ENCODE results near the gene ZSCAN25. TPM values are rescaled to one million over a fixed set of nuclear protein-coding genes. Genes with fewer than 3 reads are reported as not detected.

Gene ZSCAN25
- total and polyA plus RNA-seq, 4 donors = 2.1 to 22.5 (median 11.8) TPM

Other genes starting within 250 kb of the ZSCAN25 start
- gene ARPC1B, start 242.2 kb upstream of the ZSCAN25 start, total RNA-seq = 100 to 1,000 TPM; 134 to 172 TPM
- 100 to 1,000 TPM; 153 to 262 TPM for gene ARPC1B, start 242.2 kb upstream of the ZSCAN25 start, polyA plus RNA-seq
- 10 to 100 TPM; 74.8 to 94.9 TPM for gene PDAP1, start 208.3 kb upstream of the ZSCAN25 start, total RNA-seq
- gene PDAP1, start 208.3 kb upstream of the ZSCAN25 start, polyA plus RNA-seq = 100 to 1,000 TPM; 174 to 223 TPM
- gene BUD31, start 208.0 kb upstream of the ZSCAN25 start, total RNA-seq = 10 to 100 TPM; 53.5 to 57.0 TPM
- gene BUD31, start 208.0 kb upstream of the ZSCAN25 start, polyA plus RNA-seq = 100 to 1,000 TPM in 1 of 2 donors, 10 to 100 TPM in 1; 89.1 to 135 TPM
- 1 to 10 TPM; 5.4 to 6.0 TPM for gene PTCD1, start 178.1 kb upstream of the ZSCAN25 start, total RNA-seq
- 1 to 10 TPM in 1 of 2 donors, under 1 TPM in 1; 0.63 to 5.5 TPM for gene PTCD1, start 178.1 kb upstream of the ZSCAN25 start, polyA plus RNA-seq
- gene CPSF4, start 178.0 kb upstream of the ZSCAN25 start, total RNA-seq = 10 to 100 TPM; 30.4 to 33.6 TPM
- gene CPSF4, start 178.0 kb upstream of the ZSCAN25 start, polyA plus RNA-seq = 10 to 100 TPM; 24.2 to 48.9 TPM
- 100 to 1,000 TPM; 118 to 128 TPM for gene ATP5MF, start 150.8 kb upstream of the ZSCAN25 start, total RNA-seq
- gene ATP5MF, start 150.8 kb upstream of the ZSCAN25 start, polyA plus RNA-seq = 100 to 1,000 TPM; 457 to 973 TPM
- 10 to 100 TPM; 10.5 to 18.2 TPM for gene ZNF789, start 144.1 kb upstream of the ZSCAN25 start, total RNA-seq
- 10 to 100 TPM in 1 of 2 donors, 1 to 10 TPM in 1; 3.6 to 14.7 TPM for gene ZNF789, start 144.1 kb upstream of the ZSCAN25 start, polyA plus RNA-seq
- gene ZNF394, start 116.7 kb upstream of the ZSCAN25 start, total RNA-seq = 10 to 100 TPM; 29.1 to 32.1 TPM
- gene ZNF394, start 116.7 kb upstream of the ZSCAN25 start, polyA plus RNA-seq = 10 to 100 TPM; 14.9 to 32.3 TPM
- gene ZKSCAN5, start 112.3 kb upstream of the ZSCAN25 start, total RNA-seq = 1 to 10 TPM; 7.8 to 8.9 TPM
- gene ZKSCAN5, start 112.3 kb upstream of the ZSCAN25 start, polyA plus RNA-seq = 1 to 10 TPM; 2.1 to 4.1 TPM
- gene FAM200A, start 64.8 kb upstream of the ZSCAN25 start, total RNA-seq = 1 to 10 TPM; 3.0 to 5.9 TPM
- 1 to 10 TPM; 2.3 to 3.2 TPM for gene FAM200A, start 64.8 kb upstream of the ZSCAN25 start, polyA plus RNA-seq
- 10 to 100 TPM; 78.9 to 93.1 TPM for gene ZNF655, start 58.3 kb upstream of the ZSCAN25 start, total RNA-seq
- gene ZNF655, start 58.3 kb upstream of the ZSCAN25 start, polyA plus RNA-seq = 10 to 100 TPM; 47.7 to 52.3 TPM
- 1 to 10 TPM in 1 of 2 donors, under 1 TPM in 1; 0.52 to 1.7 TPM for gene TMEM225B, start 18.7 kb upstream of the ZSCAN25 start, total RNA-seq
- gene TMEM225B, start 18.7 kb upstream of the ZSCAN25 start, polyA plus RNA-seq = 1 to 10 TPM in 1 of 2 donors, under 1 TPM in 1; 0.63 to 1.3 TPM
- gene CYP3A5, start 63.0 kb downstream of the ZSCAN25 start, total RNA-seq = 1 to 10 TPM in 1 of 2 donors, not detected in 1; 3.4 TPM
- 10 to 100 TPM in 1 of 2 donors, under 1 TPM in 1; 0.61 to 24.3 TPM for gene CYP3A5, start 63.0 kb downstream of the ZSCAN25 start, polyA plus RNA-seq
- not detected for gene CYP3A7, start 118.2 kb downstream of the ZSCAN25 start, total RNA-seq
- gene CYP3A7, start 118.2 kb downstream of the ZSCAN25 start, polyA plus RNA-seq = under 1 TPM in 1 of 2 donors, not detected in 1; 0.05 TPM
- gene CYP3A4, start 167.2 kb downstream of the ZSCAN25 start, total RNA-seq = not detected
- gene CYP3A4, start 167.2 kb downstream of the ZSCAN25 start, polyA plus RNA-seq = 10 to 100 TPM in 1 of 2 donors, not detected in 1; 12.9 TPM
- gene CYP3A43, start 211.1 kb downstream of the ZSCAN25 start, total RNA-seq = under 1 TPM in 1 of 2 donors, not detected in 1; 0.24 TPM
- not detected for gene CYP3A43, start 211.1 kb downstream of the ZSCAN25 start, polyA plus RNA-seq

Measured in aorta (tissue), 4 donors.